GM21737 (cell line): ENCODE data around the gene RBM26.
"Not testable (repeated sequence)": the region's sequence is repeated elsewhere in the genome, so short reads cannot be mapped to it uniquely, and the experiment has no call there.

Experiments used
- ATAC-seq: cut with Tn5 transposase; IDR thresholded peaks from one replicate; pipeline ENCODE4 v1.9.1; 2021; ENCODE audit warnings: mild to moderate bottlenecking, moderate library complexity; ENCODE audit not compliant: unreplicated experiment

Gene RBM26

GRCh38 chr13:79389026-79389425 lies 17.0 kb downstream of the RBM26 start:
- ATAC-seq, result no peak

DNA sequence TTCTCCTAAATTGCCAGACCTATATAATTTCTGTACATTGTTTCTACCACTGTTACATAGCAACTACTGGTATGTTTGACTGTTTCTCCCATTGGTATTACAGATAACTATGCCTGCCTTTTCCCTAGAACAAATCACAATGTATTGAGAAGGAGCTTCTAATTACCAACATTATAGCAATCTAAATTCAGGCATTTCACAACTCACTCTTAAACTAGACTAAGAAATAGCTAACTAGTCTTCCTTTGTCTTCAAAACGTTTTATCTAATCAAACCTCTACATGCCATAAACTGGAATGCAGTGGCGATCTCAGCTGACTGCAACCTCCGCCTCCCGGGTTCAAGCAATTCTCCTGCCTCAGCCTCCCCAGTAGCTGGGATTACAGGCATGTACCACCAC lies 18.2 kb downstream of the RBM26 start:
- no peak for ATAC-seq

DNA sequence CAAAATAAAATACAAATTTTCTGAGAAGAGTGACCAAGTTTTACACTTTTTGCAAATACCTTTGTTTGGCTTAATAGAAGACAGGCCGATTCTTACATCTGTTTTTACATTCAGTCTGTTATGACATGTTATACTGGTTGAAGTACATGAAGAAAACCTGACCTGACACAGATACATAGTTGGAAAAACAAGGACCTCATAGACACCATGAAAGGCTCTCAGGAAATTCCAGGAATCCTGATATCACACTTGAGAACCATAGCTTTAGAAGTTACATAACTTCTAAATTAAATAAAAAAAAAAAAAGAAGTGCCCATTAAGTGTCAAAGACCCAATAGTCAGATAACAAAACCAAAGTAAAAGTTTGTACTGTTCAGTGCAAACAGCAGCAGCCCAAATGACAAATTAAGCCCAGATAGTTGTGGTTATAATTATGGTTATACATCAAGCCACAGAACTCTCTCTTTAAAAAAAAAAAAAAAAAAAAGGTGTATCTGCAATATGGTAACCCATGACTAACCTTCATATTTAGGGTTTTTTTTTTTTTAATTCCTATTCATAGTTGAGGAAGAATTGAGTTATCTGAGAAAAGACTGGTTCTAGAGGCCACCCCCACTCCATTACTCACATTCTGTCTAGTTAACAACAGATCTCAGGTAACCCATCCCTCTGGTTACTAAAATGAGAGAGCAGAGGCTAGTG lies 19.8 kb downstream of the RBM26 start:
- peak; percentile 5 for ATAC-seq

GRCh38 chr13:79385694-79386093 lies 20.4 kb downstream of the RBM26 start:
- peak; percentile 92 for ATAC-seq

DNA sequence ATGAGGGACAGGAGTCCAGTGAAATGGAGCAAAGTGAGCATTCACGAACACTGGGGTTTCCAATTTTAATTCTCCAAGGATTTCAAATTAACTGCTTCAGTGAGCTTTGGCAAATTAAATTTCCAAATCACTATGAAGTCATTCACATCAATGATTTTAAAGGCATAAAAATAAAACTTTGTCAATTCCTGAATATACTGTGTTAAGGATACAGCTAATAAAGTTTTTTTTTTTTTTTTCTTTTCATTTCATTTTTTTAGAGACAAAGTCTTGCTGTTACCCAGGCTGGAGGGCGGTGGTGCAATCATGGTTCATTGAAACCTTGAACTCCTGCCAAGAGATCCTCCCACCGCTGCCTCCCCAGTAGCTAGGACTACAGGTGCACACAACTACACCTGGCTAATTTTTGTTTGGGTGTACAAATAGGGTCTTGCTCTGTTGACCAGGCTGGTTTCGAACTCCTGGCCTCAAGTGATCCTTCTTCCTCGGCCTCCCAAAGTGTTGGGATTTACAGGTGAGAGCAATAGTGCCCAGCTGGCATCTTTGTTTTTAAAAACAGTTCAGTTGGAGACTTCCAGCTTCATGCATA lies 21.9 kb downstream of the RBM26 start:
- no peak for ATAC-seq

GRCh38 chr13:79382545-79383275 lies 23.3 kb downstream of the RBM26 start:
- no peak for ATAC-seq

GRCh38 chr13:79380997-79381396 lies 25.1 kb downstream of the RBM26 start:
- no peak for ATAC-seq

- no peak for ATAC-seq
These were observed 26.8 kb downstream of the RBM26 start for GRCh38 chr13:79379274-79379673.

DNA sequence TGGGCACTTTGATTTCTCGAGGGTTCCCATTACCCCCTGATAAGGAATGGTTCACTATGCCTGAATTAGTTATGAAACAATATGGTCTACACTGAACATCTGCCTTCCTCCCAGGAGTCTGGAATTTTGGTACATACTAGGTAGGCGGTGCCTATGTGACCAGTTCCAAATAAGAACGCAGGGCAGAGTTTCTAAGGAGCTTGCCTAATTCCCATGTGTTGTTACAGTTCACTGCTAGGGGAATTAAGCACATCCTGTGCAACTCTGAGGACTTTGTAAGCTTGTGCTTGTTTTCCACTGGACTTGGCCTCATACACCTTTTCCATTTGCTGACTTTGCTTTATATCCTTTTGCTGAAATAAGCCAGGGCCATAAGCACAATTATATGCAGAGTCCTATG lies 29.2 kb downstream of the RBM26 start:
- ATAC-seq, result no peak

DNA sequence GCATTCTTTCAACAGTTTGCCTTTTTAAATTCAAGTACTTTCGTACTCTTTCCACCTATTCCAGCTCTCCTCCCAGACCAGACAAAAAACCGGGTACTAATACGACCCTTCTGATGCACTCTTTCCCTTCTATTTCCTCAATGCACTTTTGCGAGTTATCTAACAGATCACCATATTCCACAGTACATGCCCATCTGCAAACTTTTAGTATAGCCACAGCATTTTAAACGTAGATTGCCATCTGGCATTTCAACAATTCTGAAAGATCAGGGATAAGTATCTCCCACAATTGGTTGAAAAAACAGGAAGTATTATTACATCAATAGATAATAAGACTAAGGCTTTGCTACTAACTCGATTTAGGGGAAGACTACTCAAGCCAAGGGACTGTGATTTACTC lies 31.5 kb downstream of the RBM26 start:
- ATAC-seq, result no peak

- no peak for ATAC-seq
These were observed 32.1 kb downstream of the RBM26 start for GRCh38 chr13:79373916-79374315.

GRCh38 chr13:79369226-79369625 lies 36.8 kb downstream of the RBM26 start:
- no peak for ATAC-seq

- ATAC-seq, result no peak
These were observed 40.1 kb downstream of the RBM26 start for GRCh38 chr13:79365981-79366380.

- ATAC-seq, result no peak
These were observed 44.8 kb downstream of the RBM26 start for GRCh38 chr13:79361299-79361698.

- no peak for ATAC-seq
These were observed 46.0 kb downstream of the RBM26 start for GRCh38 chr13:79360095-79360494.

DNA sequence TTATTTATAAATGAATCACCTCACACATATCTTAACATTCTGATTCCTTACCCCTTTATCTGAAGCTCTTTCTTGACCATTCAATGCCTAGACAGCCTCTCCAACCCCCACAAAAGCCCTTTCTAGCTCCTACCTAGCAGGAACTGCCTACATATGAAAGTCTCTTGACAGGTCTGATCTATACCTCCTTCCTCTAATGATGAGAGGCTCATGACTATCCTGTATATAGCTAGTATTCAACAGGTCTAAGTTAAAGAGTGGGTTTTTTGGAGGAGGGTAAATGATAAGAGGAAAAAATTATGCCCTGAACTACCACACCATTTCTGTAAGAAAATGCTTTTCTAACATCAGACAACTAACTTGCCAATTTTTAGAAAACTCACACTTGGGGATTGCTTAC lies 47.0 kb downstream of the RBM26 start:
- ATAC-seq, result no peak

DNA sequence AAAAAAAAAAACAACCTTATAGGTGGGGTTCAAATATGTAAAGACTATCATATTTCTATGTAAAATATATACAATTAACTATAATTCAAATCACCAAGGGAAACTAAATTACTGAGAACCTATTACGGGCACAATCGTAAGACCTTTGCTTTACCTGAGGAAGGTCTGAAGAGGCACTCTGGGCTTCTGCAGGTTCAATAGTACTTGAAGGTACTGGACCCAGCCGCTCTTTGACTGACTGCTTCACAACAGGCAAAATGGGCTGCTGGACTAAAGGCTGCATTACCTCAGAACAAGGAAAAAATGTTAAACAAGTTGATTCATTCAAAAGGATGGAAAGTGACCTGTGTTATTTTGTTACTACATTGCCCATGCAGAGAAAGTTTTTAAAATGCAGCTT lies 51.8 kb downstream of the RBM26 start:
- no peak for ATAC-seq

DNA sequence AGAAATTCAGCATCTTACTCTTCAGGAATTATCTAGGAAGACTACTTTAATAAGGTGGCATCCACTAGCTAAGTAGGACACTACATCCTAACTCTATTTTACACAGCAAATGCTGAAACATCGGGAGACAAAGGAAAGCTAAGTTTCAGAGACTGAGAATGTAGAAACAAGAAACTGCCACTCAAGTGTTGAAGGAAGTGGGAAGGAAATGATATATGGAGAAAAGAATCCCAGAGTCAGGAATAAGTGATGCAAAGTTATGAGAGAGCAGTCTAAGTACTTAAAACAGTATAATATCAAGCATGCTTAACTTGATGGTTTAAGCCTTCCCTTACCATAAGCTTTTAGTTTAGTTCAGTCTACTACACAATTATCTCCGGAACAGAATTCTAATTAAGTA lies 52.4 kb downstream of the RBM26 start:
- no peak for ATAC-seq

DNA sequence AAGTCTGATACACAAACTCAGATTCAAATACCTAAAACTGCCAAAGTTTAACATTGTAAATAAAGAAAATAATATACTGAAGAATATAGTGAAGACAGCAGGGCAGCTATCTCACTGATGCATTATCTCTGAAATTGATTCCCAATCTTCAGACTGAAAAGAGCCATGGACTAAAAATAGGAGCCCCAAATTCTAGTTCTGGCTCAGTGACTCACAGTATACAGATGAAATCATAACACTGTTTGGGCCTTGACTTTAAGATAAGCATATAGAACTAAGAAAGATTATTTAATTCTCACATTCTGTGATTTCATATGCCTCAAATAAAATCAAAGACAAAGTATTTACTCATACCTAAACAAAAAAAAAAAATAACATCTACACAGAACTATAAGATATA lies 53.9 kb downstream of the RBM26 start:
- no peak for ATAC-seq

DNA sequence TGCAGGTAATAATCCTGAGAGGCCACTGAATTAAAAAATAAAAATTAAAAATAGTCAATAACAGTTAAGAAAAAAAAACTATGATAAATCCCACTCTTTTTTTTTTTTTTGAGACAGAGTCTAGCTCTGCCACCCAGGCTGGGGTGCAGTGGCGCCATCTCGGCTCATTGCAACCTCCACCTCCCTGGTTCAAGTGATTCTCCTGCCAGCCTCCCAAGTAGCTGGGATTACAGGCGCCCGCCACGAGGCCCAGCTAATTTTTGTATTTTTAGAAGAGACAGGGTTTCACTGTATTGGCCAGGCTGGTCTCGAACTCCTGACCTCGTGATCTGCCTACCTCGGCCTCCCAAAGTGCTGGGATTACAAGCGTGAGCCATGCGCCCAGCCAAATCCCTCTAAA lies 56.4 kb downstream of the RBM26 start:
- ATAC-seq, result not testable (repeated sequence)

GRCh38 chr13:79349011-79349410 lies 57.0 kb downstream of the RBM26 start:
- ATAC-seq, result no peak

DNA sequence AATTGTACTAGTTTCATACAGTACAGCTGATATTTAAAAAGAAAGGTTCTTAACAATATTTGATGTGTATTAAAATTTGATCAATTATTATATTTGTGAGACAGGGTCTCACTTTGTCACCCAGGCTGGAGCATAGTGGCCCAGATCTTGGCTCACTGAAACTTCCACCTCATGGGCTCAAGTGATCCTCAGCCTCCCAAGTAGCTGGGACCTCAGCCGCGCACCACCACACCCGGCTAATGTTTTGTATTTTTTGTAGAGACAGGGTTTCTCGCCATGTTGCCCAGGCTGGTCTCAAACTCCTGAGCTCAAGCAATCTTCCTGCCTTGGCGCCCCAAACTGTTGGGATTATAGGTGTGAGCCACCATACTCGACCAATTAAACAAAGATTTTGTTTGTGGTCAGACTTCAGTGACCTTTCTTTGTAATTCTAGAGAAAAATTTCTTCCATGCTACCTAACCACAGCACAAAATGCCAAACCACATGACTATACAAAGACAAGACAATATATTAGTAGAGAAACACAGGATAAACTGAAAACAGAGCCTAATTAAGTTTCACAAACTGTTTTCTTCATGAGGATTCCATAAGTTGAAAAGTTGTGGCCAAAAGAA lies 59.6 kb downstream of the RBM26 start:
- no peak for ATAC-seq
